Activated naive CD8-positive, alpha-beta T cell treated with anti-CD3 and anti-CD28 coated beads, Interleukin-2, amount 50 U/mL, for 24 hours (primary cell): ENCODE measurements around the gene LMO2.
"Not testable (repeated sequence)": the region's sequence is repeated elsewhere in the genome, so short reads cannot be mapped to it uniquely, and the experiment has no call there.

Source experiments
- ATAC-seq: fragments of 150-1000 bp; cut with Tn5 transposase; one replicate; pipeline ENCODE4 v1.10.0; 2021
- DNase-seq: peaks from one replicate; pipeline ENCODE4 v3.0.0; 2021
- H3K27ac Mint-ChIP-seq: one replicate; pipeline ENCODE4 v1.8.0; 2021; ENCODE audit warnings: mild to moderate bottlenecking, mixed read lengths
- H3K27me3 Mint-ChIP-seq: one replicate; pipeline ENCODE4 v1.8.0; 2021; ENCODE audit warnings: mixed read lengths
- H3K36me3 Mint-ChIP-seq: one replicate; pipeline ENCODE4 v1.8.0; 2021; ENCODE audit warnings: low read depth, mixed read lengths
- H3K4me1 Mint-ChIP-seq: one replicate; pipeline ENCODE4 v1.8.0; 2021; ENCODE audit warnings: mixed read lengths
- H3K4me3 Mint-ChIP-seq: one replicate; pipeline ENCODE4 v1.8.0; 2021; ENCODE audit warnings: mild to moderate bottlenecking, moderate library complexity, mixed read lengths
- H3K9me3 Mint-ChIP-seq: one replicate; pipeline ENCODE4 v1.8.0; 2021; ENCODE audit warnings: mixed read lengths

The LMO2 gene

DNA sequence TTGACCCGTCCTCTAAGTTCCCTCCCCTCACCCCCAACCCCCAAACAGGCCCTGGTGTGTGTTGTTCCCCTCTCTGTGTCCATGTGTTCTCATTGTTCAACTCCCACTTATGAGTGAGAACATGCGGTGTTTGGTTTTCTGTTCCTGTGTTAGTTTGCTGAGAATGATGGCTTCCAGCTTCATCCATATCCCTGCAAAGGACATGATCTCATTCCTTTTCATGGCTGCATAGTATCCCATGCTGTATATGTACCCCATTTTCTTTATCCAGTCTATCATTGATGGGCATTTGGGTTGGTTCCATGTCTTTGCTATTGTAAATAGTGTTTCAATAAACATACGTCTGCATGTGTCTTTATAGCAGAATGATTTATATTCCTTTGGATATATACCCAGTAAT is 53.6 kb downstream of the LMO2 start:
- not testable (repeated sequence) for H3K4me3 Mint-ChIP-seq, H3K9me3 Mint-ChIP-seq, H3K27ac Mint-ChIP-seq, H3K4me1 Mint-ChIP-seq, DNase-seq, ATAC-seq, H3K36me3 Mint-ChIP-seq
- peaks cover 31% of the 10 kb centered on the region for H3K27me3 Mint-ChIP-seq

DNA sequence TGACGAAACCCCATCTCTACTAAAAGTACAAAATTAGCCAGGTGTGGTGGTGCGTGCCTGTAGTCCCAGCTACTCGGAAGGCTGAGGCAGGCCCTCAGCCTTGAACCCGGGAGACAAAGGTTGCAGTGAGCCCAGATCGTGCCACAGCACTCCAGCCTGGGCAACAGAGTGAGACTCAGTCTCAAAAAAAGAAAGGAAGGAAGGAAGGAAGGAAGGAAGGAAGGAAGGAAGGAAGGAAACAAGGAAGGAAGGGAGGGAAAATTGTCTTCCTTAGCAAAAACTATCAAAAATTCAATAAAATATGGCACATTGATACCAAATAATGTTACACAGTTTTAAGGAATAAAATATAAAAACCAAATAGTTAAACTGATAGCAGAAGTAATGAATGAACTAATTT is 54.5 kb downstream of the LMO2 start:
- H3K27ac Mint-ChIP-seq, ATAC-seq, H3K4me3 Mint-ChIP-seq, H3K4me1 Mint-ChIP-seq, H3K9me3 Mint-ChIP-seq, DNase-seq, H3K36me3 Mint-ChIP-seq: not testable (repeated sequence)
- H3K27me3 Mint-ChIP-seq = peaks cover 36% of the 10 kb centered on the region

DNA sequence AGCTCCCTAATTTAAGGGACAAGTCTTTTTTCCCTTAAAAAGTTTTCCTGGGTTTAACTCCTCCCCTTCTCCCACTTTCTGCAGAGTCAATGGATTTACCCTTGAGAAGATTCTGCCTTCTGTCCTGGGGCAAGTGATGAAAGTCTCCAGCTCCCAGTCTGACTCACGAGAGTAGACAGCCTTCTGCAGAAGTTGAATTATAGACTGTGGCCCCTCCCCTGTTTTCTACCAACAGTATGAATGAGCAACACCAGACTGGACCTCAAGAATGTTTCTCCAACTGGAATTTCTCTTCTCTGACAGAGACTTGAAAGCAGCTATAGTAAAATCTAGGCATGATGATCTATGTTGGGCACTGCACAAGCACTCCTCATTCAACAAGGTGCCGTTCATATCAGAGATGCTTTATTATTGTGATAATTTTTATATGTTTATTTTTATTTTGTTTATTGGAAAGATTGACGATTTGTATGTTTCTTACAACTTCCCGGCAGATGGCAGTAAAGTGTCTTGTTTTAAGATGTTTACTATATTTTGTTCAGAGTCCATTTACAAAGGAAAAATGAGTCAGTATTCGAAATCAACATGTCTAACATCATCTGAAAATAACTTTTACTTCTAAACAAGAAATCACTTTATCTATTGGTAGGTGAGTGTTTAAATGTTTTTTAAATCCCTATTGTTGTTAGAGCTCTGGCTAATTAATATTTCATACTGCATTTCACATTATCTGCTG is 56.6 kb downstream of the LMO2 start:
- H3K36me3 Mint-ChIP-seq = no peaks in the 10 kb centered on the region
- no peak for ATAC-seq
- DNase-seq = no peak

DNA sequence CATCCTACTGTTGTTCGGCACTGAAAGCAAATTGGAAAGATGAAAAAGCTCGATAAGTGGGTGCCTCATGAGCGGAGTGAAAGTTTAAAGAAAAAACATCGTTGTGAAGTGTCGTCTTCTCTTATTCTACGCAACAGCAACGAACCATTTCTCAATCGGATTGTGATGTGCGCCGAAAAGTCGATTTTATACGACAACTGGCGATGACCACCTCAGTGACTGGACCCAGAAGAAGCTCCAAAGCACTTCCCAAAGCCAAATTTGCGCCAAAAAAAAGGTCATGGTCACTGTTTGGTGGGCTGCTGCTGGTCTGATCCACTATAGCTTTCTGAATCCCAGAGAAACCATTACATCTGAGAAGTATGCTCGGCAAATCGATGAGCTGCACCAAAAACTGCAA is 59.2 kb downstream of the LMO2 start:
- peaks cover 4% of the 10 kb centered on the region for H3K4me1 Mint-ChIP-seq
- H3K4me3 Mint-ChIP-seq = no peak overlapping the region
- peaks cover 39% of the 10 kb centered on the region for H3K27me3 Mint-ChIP-seq
- no peaks in the 10 kb centered on the region for H3K9me3 Mint-ChIP-seq
- no peak overlapping the region for H3K27ac Mint-ChIP-seq
- no peaks in the 10 kb centered on the region for H3K36me3 Mint-ChIP-seq
- ATAC-seq (no peak), DNase-seq (no peak)

More for the DNA sequence above, 56.6 kb downstream of the LMO2 start:
- no peaks in the 10 kb centered on the region for H3K9me3 Mint-ChIP-seq
- no peaks in the 10 kb centered on the region for H3K4me1 Mint-ChIP-seq
- peaks cover 36% of the 10 kb centered on the region for H3K27me3 Mint-ChIP-seq
- H3K27ac Mint-ChIP-seq = no peak overlapping the region
- no peak overlapping the region for H3K4me3 Mint-ChIP-seq

DNA sequence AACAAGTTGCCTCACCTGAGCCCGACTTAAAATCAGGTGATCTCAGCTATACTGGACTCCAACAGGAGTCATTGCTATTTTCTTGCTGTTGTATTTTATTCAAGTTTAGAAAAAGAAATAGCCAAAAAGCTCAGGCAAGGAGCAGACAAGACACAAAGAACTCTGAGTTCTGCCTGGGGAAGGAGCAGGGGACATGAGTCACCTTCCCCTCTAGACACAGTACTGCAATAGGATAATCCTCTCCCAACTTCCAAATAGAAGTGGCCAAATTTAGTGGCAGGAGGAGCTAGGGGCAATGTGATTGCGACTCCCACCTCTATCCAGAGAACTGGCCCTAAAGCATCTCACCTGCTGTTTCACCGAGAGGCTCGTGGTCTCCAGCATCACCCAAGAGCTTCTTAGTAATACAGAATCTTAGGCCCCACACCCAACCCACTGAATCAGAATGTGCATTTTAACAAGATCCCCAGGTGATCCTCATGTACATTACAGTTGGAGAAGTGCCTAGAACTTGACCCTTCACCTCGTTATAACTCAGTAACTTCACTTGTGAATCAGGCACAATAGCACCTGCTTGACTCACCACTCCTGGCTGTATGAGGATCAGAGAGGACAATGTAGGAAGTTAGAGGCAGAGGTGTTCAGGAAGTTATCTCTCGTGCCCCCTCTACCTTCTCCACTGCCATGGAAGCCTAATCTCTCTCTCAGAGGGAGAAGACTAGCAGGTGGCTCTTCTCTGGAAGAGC is 60.8 kb downstream of the LMO2 start:
- H3K4me3 Mint-ChIP-seq = no peak overlapping the region
- DNase-seq (no peak), ATAC-seq (no peak)
- peaks cover 49% of the 10 kb centered on the region for H3K27me3 Mint-ChIP-seq
- no peak overlapping the region for H3K27ac Mint-ChIP-seq
- H3K9me3 Mint-ChIP-seq = no peaks in the 10 kb centered on the region
- H3K4me1 Mint-ChIP-seq = peaks cover 4% of the 10 kb centered on the region
- no peaks in the 10 kb centered on the region for H3K36me3 Mint-ChIP-seq

DNA sequence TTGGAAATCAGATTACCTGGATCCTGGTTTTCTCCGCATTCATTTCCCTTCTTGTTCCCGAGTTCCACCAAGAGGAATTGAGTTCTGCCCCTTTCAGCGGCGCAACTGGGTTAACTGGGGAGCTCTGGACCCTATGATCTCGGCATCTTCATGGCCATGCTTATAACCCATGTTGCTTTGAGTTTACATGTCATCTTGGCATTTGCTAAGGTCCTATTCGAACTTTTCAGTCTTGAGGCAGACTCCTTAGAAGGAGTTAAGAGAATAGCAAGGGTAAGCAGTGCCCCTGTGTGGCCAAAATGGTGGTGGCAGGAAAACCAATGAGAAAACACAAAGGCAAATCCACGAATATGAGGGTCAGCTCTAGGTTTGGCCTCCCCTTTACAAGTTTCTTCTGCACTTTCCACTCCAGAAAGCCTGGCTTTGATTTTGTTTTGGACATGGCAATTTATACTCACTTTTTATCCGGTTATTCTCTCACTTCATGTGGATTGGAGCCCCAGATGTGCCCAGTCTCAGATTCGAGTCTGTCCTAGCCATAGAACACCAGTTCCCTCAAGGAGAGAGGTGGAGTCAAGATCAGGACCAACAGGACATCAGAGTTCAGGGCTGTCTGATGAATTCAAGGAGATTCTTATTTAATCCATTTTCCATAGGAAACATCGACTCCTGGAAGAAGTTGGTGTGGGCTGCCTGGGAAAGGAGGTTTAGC is 62.3 kb downstream of the LMO2 start:
- peak overlapping the region; percentile 70 for H3K4me3 Mint-ChIP-seq
- DNase-seq (peak; percentile 56), ATAC-seq (peak; percentile 80)
- H3K4me1 Mint-ChIP-seq = peaks cover 4% of the 10 kb centered on the region
- no peaks in the 10 kb centered on the region for H3K36me3 Mint-ChIP-seq
- no peak overlapping the region for H3K27ac Mint-ChIP-seq
- peaks cover 53% of the 10 kb centered on the region for H3K27me3 Mint-ChIP-seq
- H3K9me3 Mint-ChIP-seq = no peaks in the 10 kb centered on the region

DNA sequence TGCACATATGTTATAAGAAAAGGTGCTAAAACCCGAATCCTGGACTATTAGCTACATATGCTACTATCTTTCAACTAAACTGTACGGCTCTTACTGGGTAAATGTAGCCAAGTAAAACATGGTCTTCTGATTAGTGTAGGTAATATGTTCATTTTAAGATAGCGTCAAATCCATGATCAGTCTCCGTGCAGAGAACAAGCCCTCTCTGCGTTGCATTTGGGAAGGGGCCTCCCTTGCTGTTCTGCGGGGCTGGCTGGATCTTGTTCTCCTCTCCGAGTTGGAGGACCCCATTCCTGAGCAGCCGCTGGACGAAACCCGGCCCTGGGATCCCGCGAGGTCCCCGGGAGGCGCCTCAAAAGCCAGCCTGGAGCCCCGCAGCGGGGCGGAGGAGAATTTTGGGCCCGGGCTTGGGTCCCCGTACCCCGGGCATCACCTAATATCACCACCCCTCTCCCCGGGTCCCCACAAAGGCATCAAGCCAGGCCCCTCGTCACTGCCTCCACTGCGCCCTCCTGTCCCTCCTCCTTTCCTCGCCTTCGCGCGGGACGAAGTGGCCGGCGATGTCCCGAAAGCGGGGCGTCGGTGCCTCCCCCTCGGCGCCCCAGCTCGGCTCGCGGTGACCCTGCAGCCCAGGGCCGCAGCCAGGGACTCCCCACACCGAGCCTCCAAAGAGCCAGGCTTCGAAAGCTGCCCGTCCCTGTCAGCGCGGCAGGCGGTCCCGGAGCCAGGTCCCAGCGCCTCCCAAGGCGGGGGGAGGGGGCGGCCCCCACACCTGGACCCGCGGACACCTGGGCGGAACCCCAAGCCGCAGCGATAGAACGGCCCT is 63.1 kb downstream of the LMO2 start:
- DNase-seq (no peak), ATAC-seq (no peak)
- H3K4me1 Mint-ChIP-seq = peaks cover 4% of the 10 kb centered on the region
- H3K27me3 Mint-ChIP-seq = peaks cover 50% of the 10 kb centered on the region
- H3K9me3 Mint-ChIP-seq = no peaks in the 10 kb centered on the region
- no peaks in the 10 kb centered on the region for H3K36me3 Mint-ChIP-seq
- H3K4me3 Mint-ChIP-seq = peak overlapping the region; percentile 70
- H3K27ac Mint-ChIP-seq = no peak overlapping the region

DNA sequence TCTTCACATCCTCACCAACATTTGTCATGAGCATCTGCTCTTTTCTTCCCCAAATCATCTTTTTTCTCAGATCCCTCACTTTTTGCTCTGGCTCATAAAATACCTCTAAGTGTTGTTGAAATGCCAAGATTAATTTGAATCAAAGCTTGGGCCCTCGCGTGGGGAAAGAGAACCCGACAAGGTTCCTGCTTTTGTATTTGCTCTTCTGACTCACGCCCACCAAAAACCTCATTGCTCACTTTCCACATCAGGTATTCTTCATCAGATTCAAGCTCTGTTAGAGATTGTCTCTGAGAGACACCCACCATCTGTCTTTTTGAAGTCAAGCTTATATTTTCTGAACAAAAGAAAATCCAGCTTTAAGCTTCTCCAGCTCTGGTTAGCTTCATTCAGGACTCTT is 64.7 kb downstream of the LMO2 start:
- Mint-ChIP-seq H3K9me3 (no peaks in the 10 kb centered on the region), H3K27me3 (peaks cover 43% of the 10 kb centered on the region), H3K36me3 (no peaks in the 10 kb centered on the region), H3K27ac (no peak overlapping the region), H3K4me1 (peaks cover 4% of the 10 kb centered on the region), H3K4me3 (no peak overlapping the region)
- no peak for ATAC-seq
- DNase-seq = no peak

DNA sequence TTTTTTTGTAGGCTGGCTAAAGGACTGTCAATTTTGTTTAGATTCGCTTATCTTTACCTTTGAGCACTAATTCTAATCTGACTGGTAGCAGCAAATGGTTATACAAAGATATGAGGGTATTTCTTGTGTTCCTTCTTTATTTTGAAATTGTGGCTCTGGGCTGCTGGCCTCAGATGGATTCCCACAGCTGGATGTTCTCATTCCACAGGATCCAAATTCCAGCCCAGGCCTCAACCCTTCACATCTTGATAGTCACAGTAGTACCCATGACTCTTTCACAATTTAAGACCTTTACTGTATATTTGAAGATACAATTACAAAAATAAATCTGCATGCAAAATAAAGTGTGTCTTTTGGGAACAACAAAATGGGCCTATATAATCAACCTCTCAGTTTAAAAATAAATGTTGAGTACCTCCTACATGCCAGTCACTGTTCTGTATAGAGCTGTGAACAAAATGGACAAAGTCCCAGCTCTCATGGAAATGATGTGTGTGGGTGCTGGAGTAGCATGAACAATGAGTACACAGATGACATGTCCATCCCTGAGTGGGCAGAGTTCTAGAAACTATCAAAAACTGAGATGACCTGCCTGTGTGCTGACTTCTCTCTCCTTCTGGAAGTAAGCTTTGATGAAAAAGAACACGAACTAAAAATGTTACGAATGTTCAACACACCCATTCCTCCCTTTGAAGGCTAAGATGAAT is 65.9 kb downstream of the LMO2 start:
- no peaks in the 10 kb centered on the region for H3K9me3 Mint-ChIP-seq
- H3K27me3 Mint-ChIP-seq = peaks cover 43% of the 10 kb centered on the region
- H3K36me3 Mint-ChIP-seq = no peaks in the 10 kb centered on the region
- ATAC-seq (no peak), DNase-seq (no peak)
- H3K4me3 Mint-ChIP-seq = no peak overlapping the region
- no peak overlapping the region for H3K27ac Mint-ChIP-seq
- H3K4me1 Mint-ChIP-seq = peaks cover 4% of the 10 kb centered on the region

DNA sequence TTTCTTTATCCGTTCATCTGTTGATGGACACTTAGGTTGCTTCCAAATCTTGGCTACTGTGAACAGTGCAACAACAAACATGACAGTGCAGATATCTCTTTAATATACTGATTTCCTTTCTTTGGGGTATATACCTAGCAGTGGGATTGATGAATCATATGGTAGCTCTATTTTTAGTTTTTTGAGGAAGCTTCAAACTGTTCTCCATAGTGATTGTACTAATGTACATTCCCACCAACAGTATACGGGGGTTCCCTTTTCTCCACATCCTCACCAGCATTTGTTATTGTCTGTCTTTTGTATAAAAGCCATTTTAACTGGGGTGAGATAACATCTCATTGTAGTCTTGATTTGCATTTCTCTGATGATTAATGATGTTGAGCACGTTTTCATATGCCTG is 68.9 kb downstream of the LMO2 start:
- not testable (repeated sequence) for DNase-seq, H3K27ac Mint-ChIP-seq, H3K4me1 Mint-ChIP-seq, H3K4me3 Mint-ChIP-seq, H3K9me3 Mint-ChIP-seq, ATAC-seq, H3K36me3 Mint-ChIP-seq
- H3K27me3 Mint-ChIP-seq = peaks cover 21% of the 10 kb centered on the region

DNA sequence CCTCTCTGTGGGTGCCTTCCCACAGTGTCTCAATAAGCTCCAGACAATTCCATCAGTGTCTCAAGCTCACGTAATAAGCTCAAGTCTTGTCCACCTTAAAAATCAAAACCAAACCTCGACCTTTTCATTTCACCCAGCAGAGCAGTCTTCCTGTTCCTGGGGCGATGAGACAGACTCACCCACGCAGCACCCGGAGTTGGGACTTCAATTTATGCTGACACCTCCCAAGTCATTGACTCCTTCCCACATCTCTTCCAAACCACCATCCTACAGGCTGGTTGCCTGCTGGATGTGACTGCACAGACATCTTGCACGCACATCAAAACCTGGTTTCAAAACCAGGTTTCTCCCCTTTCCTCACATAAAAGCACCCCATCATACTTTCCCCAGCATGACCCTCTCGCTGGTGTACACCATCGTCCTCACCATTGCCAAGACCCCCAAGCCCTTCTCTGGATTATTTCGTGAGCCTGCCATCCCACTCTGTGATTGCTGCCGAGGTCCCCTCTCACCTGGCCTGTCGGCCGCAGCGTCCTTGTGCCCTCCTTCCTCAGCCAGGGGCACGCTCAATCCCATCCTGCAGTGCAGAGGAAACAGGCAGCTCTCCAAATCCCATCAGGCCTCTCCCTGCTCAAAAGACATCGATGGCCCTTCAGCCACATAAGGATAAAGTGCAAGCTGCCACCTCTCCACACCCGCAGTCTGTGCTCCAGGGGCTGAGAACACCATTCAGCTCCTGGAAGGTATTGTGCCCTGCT is 72.4 kb downstream of the LMO2 start:
- H3K9me3 Mint-ChIP-seq = no peaks in the 10 kb centered on the region
- no peaks in the 10 kb centered on the region for H3K36me3 Mint-ChIP-seq
- H3K27ac Mint-ChIP-seq = no peak overlapping the region
- H3K4me1 Mint-ChIP-seq = no peaks in the 10 kb centered on the region
- H3K27me3 Mint-ChIP-seq = peaks cover 11% of the 10 kb centered on the region
- ATAC-seq (no peak), DNase-seq (no peak)
- H3K4me3 Mint-ChIP-seq = no peak overlapping the region
